GM12801 (cell line): ENCODE results near the gene PRDX3.

ENCODE experiments used
- TF ChIP-seq, protein P1 (sequence below): IDR thresholded peaks from one replicate; pipeline ENCODE4 v1.5.1; 2011; ENCODE audit warnings: control low read depth; ENCODE audit not compliant: insufficient read length; ENCODE audit errors: extremely low read depth

The PRDX3 gene

DNA sequence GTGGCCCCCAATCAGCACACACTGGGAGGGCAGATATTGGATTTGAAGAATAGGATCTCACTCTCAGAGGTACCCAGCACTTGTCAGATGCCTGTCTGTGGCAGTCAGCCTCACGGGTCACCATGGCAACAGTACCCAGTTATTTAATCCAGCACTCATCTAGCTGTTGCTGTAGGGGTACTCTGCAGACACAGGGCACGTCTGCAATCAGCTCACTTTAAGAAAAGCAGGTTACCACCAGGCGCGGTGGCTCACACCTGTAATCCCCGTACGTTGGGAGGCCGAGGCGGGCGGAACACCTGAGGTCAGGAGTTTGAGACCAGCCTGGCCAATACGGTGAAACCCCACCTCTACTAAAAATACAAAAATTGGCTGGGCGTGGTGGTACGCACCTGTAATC, 25.0 kb downstream of the PRDX3 start:
- TF ChIP-seq, protein P1, sequence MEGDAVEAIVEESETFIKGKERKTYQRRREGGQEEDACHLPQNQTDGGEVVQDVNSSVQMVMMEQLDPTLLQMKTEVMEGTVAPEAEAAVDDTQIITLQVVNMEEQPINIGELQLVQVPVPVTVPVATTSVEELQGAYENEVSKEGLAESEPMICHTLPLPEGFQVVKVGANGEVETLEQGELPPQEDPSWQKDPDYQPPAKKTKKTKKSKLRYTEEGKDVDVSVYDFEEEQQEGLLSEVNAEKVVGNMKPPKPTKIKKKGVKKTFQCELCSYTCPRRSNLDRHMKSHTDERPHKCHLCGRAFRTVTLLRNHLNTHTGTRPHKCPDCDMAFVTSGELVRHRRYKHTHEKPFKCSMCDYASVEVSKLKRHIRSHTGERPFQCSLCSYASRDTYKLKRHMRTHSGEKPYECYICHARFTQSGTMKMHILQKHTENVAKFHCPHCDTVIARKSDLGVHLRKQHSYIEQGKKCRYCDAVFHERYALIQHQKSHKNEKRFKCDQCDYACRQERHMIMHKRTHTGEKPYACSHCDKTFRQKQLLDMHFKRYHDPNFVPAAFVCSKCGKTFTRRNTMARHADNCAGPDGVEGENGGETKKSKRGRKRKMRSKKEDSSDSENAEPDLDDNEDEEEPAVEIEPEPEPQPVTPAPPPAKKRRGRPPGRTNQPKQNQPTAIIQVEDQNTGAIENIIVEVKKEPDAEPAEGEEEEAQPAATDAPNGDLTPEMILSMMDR = no peak

DNA sequence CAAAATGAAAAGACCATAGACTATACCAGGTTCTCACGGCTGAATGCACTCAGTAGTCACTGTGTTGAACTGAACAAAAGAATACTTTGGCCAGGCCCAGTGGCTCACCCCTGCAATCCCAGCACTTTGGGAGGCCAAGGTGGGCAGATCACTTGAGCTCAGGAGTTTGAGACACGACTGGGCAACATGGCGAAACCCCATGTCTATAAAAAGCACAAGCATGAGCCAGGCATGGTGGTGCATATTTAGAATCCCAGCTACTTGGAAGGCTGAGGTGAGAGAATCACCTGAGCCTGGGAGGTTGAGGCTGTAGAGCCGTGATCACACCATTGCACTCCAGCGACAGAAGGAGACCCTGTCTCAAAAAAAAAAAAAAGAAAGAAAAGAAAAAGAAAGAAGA, 25.6 kb downstream of the PRDX3 start:
- TF ChIP-seq, protein P1 = no peak

DNA sequence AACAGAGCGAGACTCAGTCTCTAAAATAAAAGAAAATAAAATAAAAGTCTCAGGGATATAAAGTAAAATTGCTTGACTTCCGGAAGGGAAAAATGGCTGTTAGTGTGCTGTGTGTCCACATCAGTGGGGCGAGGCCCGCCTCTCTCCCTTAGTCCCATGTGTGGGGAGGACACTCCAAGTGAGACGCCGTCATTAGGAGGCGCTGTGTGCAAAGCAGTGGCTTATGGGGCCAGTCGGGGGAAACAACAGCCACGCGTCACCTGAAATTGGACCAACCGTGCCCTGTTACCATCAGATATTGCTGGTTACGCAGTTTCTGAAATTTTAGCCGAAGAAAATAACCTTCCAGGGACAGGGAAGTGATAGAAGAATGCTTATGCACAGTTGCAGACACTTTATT, 28.9 kb downstream of the PRDX3 start:
- TF ChIP-seq, protein P1 = no peak

DNA sequence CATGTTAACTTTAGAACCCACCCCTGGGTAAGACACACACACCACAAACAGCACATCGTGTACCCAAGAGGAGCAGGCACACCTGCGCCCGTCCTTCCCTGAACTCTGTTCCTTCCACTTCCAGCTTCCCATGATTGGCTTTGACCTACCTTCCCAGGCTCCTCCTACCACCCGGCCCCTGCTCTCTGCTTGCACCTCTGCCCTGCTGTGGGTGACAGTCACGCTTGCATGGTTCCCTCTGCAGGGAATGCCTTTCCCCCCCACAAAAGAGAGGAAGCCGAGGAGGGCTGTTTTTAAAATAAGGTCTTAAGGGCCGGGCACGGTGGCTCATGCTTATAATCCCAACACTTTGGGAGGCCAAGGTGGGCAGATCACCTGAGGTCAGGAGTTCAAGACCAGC, 29.5 kb downstream of the PRDX3 start:
- TF ChIP-seq, protein P1 = no peak

DNA sequence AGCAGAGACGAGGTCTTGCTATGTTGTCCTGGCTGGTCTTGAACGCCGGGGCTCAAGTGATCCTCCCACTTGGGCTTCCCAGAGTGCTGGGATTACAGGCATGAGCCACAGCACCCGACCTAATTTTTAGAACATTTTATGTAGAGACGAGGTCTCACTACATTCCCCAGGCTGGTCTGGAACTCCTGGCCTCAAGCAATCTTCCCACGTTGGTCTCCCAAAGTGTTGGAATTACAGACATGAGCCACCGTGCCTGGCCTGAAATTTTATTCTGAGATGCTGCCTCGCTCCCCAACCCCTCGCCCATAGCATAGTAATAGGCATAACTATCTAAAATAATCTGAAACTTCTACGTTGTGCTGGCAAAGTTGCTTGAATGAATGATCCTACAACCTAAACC, 35.0 kb downstream of the PRDX3 start:
- TF ChIP-seq, protein P1 = no peak

DNA sequence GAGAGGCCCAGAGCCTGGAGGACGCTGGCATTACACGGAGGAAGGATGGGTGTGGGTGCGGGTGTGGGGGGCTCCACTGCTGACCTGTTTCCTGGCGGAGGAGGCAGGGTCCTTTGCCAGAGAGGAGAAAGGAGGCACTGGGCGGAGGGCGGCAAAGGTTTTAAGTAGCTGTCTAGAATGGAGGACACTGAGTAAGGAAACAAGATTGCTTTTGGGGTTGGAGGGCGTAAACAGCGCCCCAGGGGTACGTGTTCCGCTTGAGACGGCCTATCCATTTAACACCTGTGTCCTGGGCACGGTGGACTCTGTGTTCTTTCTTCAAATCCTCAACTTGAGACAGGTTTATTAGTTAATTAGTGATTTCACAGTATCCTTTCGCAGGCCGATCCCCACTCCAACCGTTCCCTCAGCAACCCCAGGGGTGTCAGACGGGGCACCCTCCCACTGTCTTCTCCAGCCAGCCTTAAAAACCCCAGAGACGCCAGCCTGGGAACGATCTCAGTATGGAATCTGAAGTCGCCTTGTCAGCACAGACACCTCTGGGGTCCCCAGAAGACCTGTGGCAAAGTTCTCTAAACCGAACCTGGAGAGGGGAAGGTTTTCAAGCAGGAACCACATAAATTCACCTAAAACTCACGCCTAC, 37.9 kb downstream of the PRDX3 start:
- TF ChIP-seq, protein P1 = no peak

DNA sequence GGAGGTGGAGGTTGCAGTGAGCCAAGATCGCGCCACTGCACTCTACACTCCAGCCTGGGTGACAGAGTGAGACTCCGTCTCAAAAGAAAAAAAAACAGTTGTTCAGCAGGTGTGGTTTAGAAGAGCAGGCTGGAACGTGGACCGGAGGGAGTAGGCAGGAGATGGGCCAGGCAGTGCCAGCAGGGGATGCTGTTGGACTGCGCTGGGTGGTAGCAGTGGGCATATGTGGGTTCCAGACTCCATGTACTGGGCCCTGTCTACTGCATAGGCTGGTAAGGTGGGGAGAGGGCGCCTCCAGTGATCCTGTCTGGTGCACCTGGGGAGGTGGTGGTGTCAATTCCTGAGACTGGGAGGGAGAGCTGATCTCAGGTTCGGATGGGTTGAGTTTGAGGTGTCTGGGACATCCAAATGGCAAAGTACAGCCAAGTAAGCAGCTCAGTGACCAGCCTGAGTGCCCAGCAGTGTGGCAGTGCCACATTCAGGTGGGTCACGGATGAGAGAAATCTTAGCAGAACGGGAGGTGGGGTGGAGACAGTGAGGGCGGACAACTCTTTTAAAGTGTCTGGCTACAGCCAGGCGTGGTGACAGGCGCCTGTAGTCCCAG, 39.0 kb downstream of the PRDX3 start:
- TF ChIP-seq, protein P1 = no peak
